CD4-positive, CD25-positive, alpha-beta regulatory T cell (primary cell): ENCODE results near the gene C3AR1. TPM values are rescaled to one million over a fixed set of nuclear protein-coding genes. Genes with fewer than 3 reads are reported as not detected.
A peak's percentile ranks its signal among the peaks of the same experiment; 100 is the strongest.

ENCODE experiments used
- ATAC-seq, 2 donors: fragments of 150-1000 bp; cut with Tn5 transposase; one replicate each; pipeline ENCODE4 v1.10.0; 2021; ENCODE audit warnings: low read depth in 2 of 2, moderate number of reproducible peaks in 2 of 2, moderate library complexity in 1 of 2
- DNase-seq, 3 donors: peaks; one replicate each; pipeline versions ENCODE4 v3.0.0 to v3.0.0-alpha.2; 2012 to 2022; ENCODE audit warnings: mixed read lengths in 1 of 3
- H3K27ac ChIP-seq: one replicate; pipeline ENCODE4 v1.7.0; 2013; ENCODE audit warnings: mild to moderate bottlenecking, low read length; ENCODE audit not compliant: insufficient read depth, poor library complexity, severe bottlenecking
- H3K27me3 ChIP-seq: one replicate; pipeline ENCODE4 v1.7.0; 2013; ENCODE audit warnings: low read length; ENCODE audit not compliant: control insufficient read depth, insufficient read depth
- H3K36me3 ChIP-seq: one replicate; pipeline ENCODE4 v1.7.0; 2013; ENCODE audit warnings: mild to moderate bottlenecking, low read length, moderate library complexity; ENCODE audit not compliant: control insufficient read depth, insufficient read depth
- H3K4me1 ChIP-seq: 2 replicates; pipeline ENCODE4 v1.7.0; 2013; ENCODE audit warnings: mild to moderate bottlenecking, low read length; ENCODE audit not compliant: insufficient read depth, control insufficient read depth, poor library complexity, severe bottlenecking
- H3K4me3 ChIP-seq: one replicate; pipeline ENCODE4 v1.7.0; 2013; ENCODE audit warnings: low read depth, mild to moderate bottlenecking, low read length, moderate library complexity
- H3K9me3 ChIP-seq, 2 experiments: 1 replicate in 1 of 2; 2 replicates in 1 of 2; pipeline ENCODE4 v1.7.0; 2013; ENCODE audit warnings: low read length in 2 of 2, mild to moderate bottlenecking in 1 of 2, moderate library complexity in 1 of 2; ENCODE audit not compliant: control insufficient read depth in 2 of 2
- H3K27ac Mint-ChIP-seq, 3 donors: one replicate each; pipeline ENCODE4 v1.8.0; 2020 to 2022; ENCODE audit warnings: mild to moderate bottlenecking in 3 of 3, mixed read lengths in 3 of 3, moderate library complexity in 2 of 3
- H3K27me3 Mint-ChIP-seq: one replicate; pipeline ENCODE4 v1.8.0; 2022; ENCODE audit warnings: mild to moderate bottlenecking, mixed read lengths
- H3K36me3 Mint-ChIP-seq: one replicate; pipeline ENCODE4 v1.8.0; 2020; ENCODE audit warnings: mixed read lengths
- H3K4me1 Mint-ChIP-seq, 4 donors: one replicate each; pipeline ENCODE4 v1.8.0; 2020 to 2022; ENCODE audit warnings: mixed read lengths in 4 of 4, mild to moderate bottlenecking in 1 of 4
- H3K4me3 Mint-ChIP-seq, 4 donors: one replicate each; pipeline ENCODE4 v1.8.0; 2020 to 2022; ENCODE audit warnings: mild to moderate bottlenecking in 4 of 4, mixed read lengths in 4 of 4, moderate library complexity in 3 of 4
- H3K9me3 Mint-ChIP-seq, 7 donors: one replicate each; pipeline ENCODE4 v1.8.0; 2020 to 2022; ENCODE audit warnings: mixed read lengths in 7 of 7, mild to moderate bottlenecking in 3 of 7, moderate library complexity in 2 of 7
- polyA plus RNA-seq, 4 donors: library from polyadenylated mRNA; unstranded; fragments of 300-500 nt; fragmentation: Illumina TruSeq; gene quantifications; one replicate each; pipeline ENCODE4 v1.2.3, GENCODE V29; 2021
- total RNA-seq: library from RNA; stranded (reverse); gene quantifications from one replicate; pipeline ENCODE4 v1.2.3, GENCODE V29; 2022

Gene C3AR1
- total and polyA plus RNA-seq, 5 donors from 2014 or later = 2.7 to 12.7 (median 7.6) TPM

GRCh38 chr12:8057839-8058238 lies 8.3 kb downstream of the C3AR1 start:
- Mint-ChIP-seq H3K36me3 (peaks cover 37% of the 10 kb centered on the region), H3K27ac (no peak overlapping the region), H3K9me3 (no peaks in the 10 kb centered on the region), H3K27me3 (no peaks in the 10 kb centered on the region), H3K4me3 (no peak overlapping the region), H3K4me1 (peaks cover 0 to 9% (median under 1%) of the 10 kb centered on the region in 4 donors)
- H3K4me1 ChIP-seq = no peaks in the 10 kb centered on the region
- no peaks in the 10 kb centered on the region for H3K9me3 ChIP-seq
- ATAC-seq (no peak), DNase-seq (no peak)
- no peaks in the 10 kb centered on the region for H3K27me3 ChIP-seq
- no peak overlapping the region for H3K4me3 ChIP-seq
- peaks cover 27% of the 10 kb centered on the region for H3K36me3 ChIP-seq
- no peak overlapping the region for H3K27ac ChIP-seq

- ATAC-seq (no peak), DNase-seq (no peak)
- H3K27ac ChIP-seq = no peak overlapping the region
- no peaks in the 10 kb centered on the region for H3K27me3 ChIP-seq
- no peaks in the 10 kb centered on the region for H3K9me3 Mint-ChIP-seq
- H3K27me3 Mint-ChIP-seq = no peaks in the 10 kb centered on the region
- H3K36me3 ChIP-seq = peaks cover 32% of the 10 kb centered on the region
- H3K36me3 Mint-ChIP-seq = peaks cover 42% of the 10 kb centered on the region
- no peak overlapping the region for H3K27ac Mint-ChIP-seq
- no peaks in the 10 kb centered on the region for H3K4me1 ChIP-seq
- no peaks in the 10 kb centered on the region for H3K9me3 ChIP-seq
- no peak overlapping the region for H3K4me3 ChIP-seq
- peaks cover 0 to 9% (median under 1%) of the 10 kb centered on the region in 4 donors for H3K4me1 Mint-ChIP-seq
- H3K4me3 Mint-ChIP-seq = no peak overlapping the region
Measured at GRCh38 chr12:8057306-8057705, 8.9 kb downstream of the C3AR1 start.

DNA sequence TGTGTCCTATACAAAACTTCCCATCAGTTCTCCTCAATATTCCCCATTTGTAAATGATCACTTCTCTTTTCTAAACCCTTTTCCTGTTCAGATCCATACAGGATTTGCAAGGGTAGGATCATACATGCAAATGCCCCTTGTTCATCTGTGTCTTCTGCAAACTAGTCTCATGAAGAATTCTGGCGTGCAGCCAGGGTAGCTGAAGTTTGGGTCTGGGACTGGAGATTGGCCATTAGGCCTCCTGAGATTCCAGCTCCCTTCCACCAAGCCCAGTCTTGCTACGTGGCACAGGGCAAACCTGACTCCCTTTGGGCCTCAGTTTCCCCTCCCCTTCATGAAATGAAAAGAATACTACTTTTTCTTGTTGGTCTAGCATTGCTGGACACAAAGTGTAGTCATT lies 11.3 kb downstream of the C3AR1 start:
- Mint-ChIP-seq H3K36me3 (peaks cover 47% of the 10 kb centered on the region), H3K4me1 (peaks cover 0 to 9% (median 4%) of the 10 kb centered on the region in 4 donors), H3K4me3 (no peak overlapping the region), H3K27me3 (no peaks in the 10 kb centered on the region), H3K9me3 (no peaks in the 10 kb centered on the region), H3K27ac (no peak overlapping the region)
- DNase-seq (no peak), ATAC-seq (no peak)
- H3K4me3 ChIP-seq = no peak overlapping the region
- H3K27ac ChIP-seq = no peak overlapping the region
- H3K27me3 ChIP-seq = no peaks in the 10 kb centered on the region
- H3K9me3 ChIP-seq = no peaks in the 10 kb centered on the region
- H3K36me3 ChIP-seq = peaks cover 52% of the 10 kb centered on the region
- no peaks in the 10 kb centered on the region for H3K4me1 ChIP-seq

DNA sequence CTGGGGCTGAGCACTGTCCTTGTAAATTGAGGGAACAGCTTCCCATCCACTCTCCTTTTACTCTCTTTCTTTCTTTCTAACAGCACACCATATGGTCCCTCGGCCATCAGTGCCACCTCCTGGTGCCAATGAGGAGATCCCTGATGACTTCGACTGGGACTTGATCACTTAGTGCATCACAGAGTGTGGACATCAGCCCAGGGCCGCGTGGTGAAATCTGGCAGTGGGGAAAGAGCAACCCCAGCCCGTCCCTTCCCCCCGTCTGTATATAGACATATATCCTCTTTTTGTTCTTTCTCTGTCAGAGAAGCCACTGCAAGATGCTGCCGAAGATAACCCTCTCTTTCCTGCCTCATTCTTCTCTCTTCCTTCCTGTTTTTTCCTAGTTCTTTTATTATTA lies 13.5 kb downstream of the C3AR1 start:
- Histone ChIP-seq H3K27ac (no peak overlapping the region), H3K4me1 (no peaks in the 10 kb centered on the region), H3K36me3 (peaks cover 71% of the 10 kb centered on the region), H3K9me3 (no peaks in the 10 kb centered on the region), H3K27me3 (no peaks in the 10 kb centered on the region), H3K4me3 (no peak overlapping the region)
- DNase-seq (no peak), ATAC-seq (no peak)
- H3K27ac Mint-ChIP-seq = peak overlapping the region in 1 of 3 donors; percentile 76
- H3K4me3 Mint-ChIP-seq = no peak overlapping the region
- H3K36me3 Mint-ChIP-seq = peaks cover 58% of the 10 kb centered on the region
- peaks cover 0 to 9% (median 4%) of the 10 kb centered on the region in 4 donors for H3K4me1 Mint-ChIP-seq
- no peaks in the 10 kb centered on the region for H3K9me3 Mint-ChIP-seq
- no peaks in the 10 kb centered on the region for H3K27me3 Mint-ChIP-seq

DNA sequence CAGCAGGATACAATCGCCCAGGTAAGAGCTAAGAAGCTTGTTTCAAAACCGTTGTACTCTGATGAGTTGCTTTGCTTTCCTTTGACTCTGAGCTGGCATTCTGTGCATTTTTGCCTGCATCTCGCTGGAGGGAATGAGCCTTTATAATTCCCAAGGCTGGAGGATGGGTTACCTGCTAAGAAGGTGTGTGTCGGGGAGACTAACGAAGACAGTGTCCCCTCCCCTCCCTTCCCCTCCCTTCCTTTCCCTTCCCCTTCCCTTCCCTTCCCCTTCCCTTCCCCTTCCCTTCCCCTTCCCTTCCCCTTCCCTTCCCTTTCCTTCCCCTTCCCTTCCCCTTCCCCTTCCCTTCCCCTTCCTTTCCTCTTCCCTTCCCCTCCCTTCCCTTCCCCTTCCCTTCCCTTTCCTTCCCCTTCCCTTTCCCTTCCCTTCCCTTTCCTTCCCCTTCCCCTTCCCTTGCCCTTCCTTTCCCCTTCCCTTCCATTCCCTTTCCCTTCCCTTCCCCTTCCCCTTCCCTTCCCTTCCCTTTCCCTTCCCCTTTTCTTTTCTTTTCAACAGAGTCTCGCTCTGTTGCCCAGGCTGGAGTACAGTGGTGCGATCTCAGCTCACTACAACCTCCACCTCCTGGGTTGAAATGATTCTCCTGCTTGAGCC lies 15.4 kb downstream of the C3AR1 start:
- no peak overlapping the region for H3K4me3 ChIP-seq
- no peaks in the 10 kb centered on the region for H3K27me3 ChIP-seq
- H3K27me3 Mint-ChIP-seq = no peaks in the 10 kb centered on the region
- no peak overlapping the region for H3K27ac Mint-ChIP-seq
- H3K4me1 ChIP-seq = peaks cover 5% of the 10 kb centered on the region
- peaks cover 73% of the 10 kb centered on the region for H3K36me3 Mint-ChIP-seq
- H3K9me3 Mint-ChIP-seq = no peaks in the 10 kb centered on the region
- peaks cover 77% of the 10 kb centered on the region for H3K36me3 ChIP-seq
- no peak for DNase-seq
- peaks cover 10 to 16% (median 12%) of the 10 kb centered on the region in 4 donors for H3K4me1 Mint-ChIP-seq
- H3K9me3 ChIP-seq = no peaks in the 10 kb centered on the region
- ATAC-seq = no peak
- H3K27ac ChIP-seq = no peak overlapping the region
- no peak overlapping the region for H3K4me3 Mint-ChIP-seq

DNA sequence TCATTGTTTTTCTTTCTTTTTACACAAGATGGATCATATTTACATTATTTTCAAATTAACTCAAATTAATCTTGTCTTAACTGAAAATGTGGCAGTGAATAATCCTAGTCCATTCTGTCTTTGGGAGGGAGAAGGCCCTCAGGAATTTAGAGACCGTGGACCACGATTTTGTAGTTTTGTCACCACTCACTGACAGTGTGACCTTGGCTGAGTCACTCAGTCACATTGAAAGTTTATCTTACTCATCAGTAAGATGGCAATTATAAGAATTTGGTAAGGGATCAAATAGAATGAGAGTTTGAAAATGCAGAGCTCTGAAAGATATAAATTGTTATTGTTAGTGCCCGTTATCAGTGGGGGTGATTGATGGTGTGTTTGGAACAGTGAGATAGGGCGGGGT lies 17.3 kb downstream of the C3AR1 start:
- Mint-ChIP-seq H3K36me3 (peaks cover 66% of the 10 kb centered on the region), H3K4me1 (peaks cover 10 to 16% (median 12%) of the 10 kb centered on the region in 4 donors), H3K4me3 (no peak overlapping the region), H3K27me3 (no peaks in the 10 kb centered on the region), H3K27ac (peak overlapping the region in 2 of 3 donors; percentile 62 to 75), H3K9me3 (no peaks in the 10 kb centered on the region)
- no peaks in the 10 kb centered on the region for H3K9me3 ChIP-seq
- no peak for DNase-seq
- no peak for ATAC-seq
- peaks cover 76% of the 10 kb centered on the region for H3K36me3 ChIP-seq
- no peak overlapping the region for H3K27ac ChIP-seq
- peaks cover 5% of the 10 kb centered on the region for H3K4me1 ChIP-seq
- no peak overlapping the region for H3K4me3 ChIP-seq
- H3K27me3 ChIP-seq = no peaks in the 10 kb centered on the region

GRCh38 chr12:8047842-8048241 lies 18.3 kb downstream of the C3AR1 start:
- Mint-ChIP-seq H3K9me3 (no peaks in the 10 kb centered on the region), H3K27me3 (no peaks in the 10 kb centered on the region), H3K4me1 (peaks cover 10 to 16% (median 12%) of the 10 kb centered on the region in 4 donors), H3K36me3 (peaks cover 67% of the 10 kb centered on the region), H3K27ac (no peak overlapping the region), H3K4me3 (no peak overlapping the region)
- Histone ChIP-seq H3K9me3 (no peaks in the 10 kb centered on the region), H3K27ac (no peak overlapping the region), H3K27me3 (no peaks in the 10 kb centered on the region), H3K4me3 (no peak overlapping the region), H3K4me1 (peaks cover 5% of the 10 kb centered on the region), H3K36me3 (peaks cover 75% of the 10 kb centered on the region)
- no peak for ATAC-seq
- no peak for DNase-seq
